K562 (cell line): ENCODE measurements around the gene FMO1. TPM values are rescaled to one million over a fixed set of nuclear protein-coding genes. Genes with fewer than 3 reads are reported as not detected.

Experiments
- CBX3 ChIP-seq, 2 experiments: IDR thresholded peaks; 1 replicate in 1 of 2; 2 replicates in 1 of 2; pipeline ENCODE4 v1.6.1; 2012; ENCODE audit warnings: inconsistent platforms in 2 of 2, low read length in 2 of 2, borderline replicate concordance in 1 of 2, control low read depth in 1 of 2
- CUX1 ChIP-seq: fragments of 200-800 bp; sonication (Bioruptor generic); IDR thresholded peaks from 2 replicates; pipeline ENCODE4 v1.6.1; 2016; ENCODE audit warnings: missing genetic modification characterization, missing compliant biosample characterization
- IFI16 ChIP-seq: fragments of 250-450 bp; sonication (Bioruptor Pico); IDR thresholded peaks from 2 replicates; pipeline ENCODE4 v2.1.2; 2022; ENCODE audit warnings: mild to moderate bottlenecking, inconsistent platforms
- KLF1 ChIP-seq: fragments of 450-650 bp; IDR thresholded peaks from 2 replicates; pipeline ENCODE4 v1.6.1; 2016; ENCODE audit warnings: missing genetic modification characterization, missing compliant biosample characterization
- NFXL1 ChIP-seq: fragments of 450-650 bp; formaldehyde crosslinking; IDR thresholded peaks from 2 replicates; pipeline ENCODE4 v1.4.0; 2021; ENCODE audit warnings: mild to moderate bottlenecking
- SRSF3 ChIP-seq: fragments of 200-400 bp; formaldehyde crosslinking; IDR thresholded peaks from 2 replicates; pipeline ENCODE4 v1.6.1; 2016; ENCODE audit warnings: mild to moderate bottlenecking, low read length, moderate library complexity; ENCODE audit not compliant: insufficient read depth
- SUPT5H ChIP-seq: fragments of 450-650 bp; IDR thresholded peaks from 2 replicates; pipeline ENCODE4 v1.6.1; 2016
- TRIM25 ChIP-seq: fragments of 450-650 bp; IDR thresholded peaks from 2 replicates; pipeline ENCODE4 v1.7.0; 2016; ENCODE audit warnings: borderline replicate concordance
- USF2 ChIP-seq: sonication (generic); formaldehyde crosslinking; IDR thresholded peaks from 2 replicates; pipeline ENCODE4 v1.5.0; 2020; ENCODE audit warnings: missing genetic modification reagents
- ZFP91 ChIP-seq: sonication (generic); formaldehyde crosslinking; IDR thresholded peaks from 2 replicates; pipeline ENCODE4 v1.8.0; 2022; ENCODE audit warnings: mild to moderate bottlenecking, missing genetic modification reagents
- ZNF316 ChIP-seq: fragments of 450-650 bp; IDR thresholded peaks from 2 replicates; pipeline ENCODE4 v1.6.1; 2016
- ZNF324 ChIP-seq: fragments of 250-450 bp; sonication (Bioruptor Pico); IDR thresholded peaks from 2 replicates; pipeline ENCODE4 v1.4.0; 2020; ENCODE audit warnings: mild to moderate bottlenecking
- ZNF354B ChIP-seq: fragments of 250-450 bp; sonication (Bioruptor Pico); IDR thresholded peaks from 2 replicates; pipeline ENCODE4 v1.4.0; 2020
- ZNF644 ChIP-seq: fragments of 200-800 bp; sonication (Bioruptor generic); IDR thresholded peaks from 2 replicates; pipeline ENCODE4 v1.6.1; 2016; ENCODE audit warnings: low read depth, missing genetic modification characterization, missing compliant biosample characterization
- polyA plus RNA-seq, 8 experiments: library from polyadenylated mRNA; depleted of rRNA in 4 of 8; stranded (reverse) in 5 of 8; unstranded in 3 of 8; fragments of >200 nt; fragmentation: Nextera tagmentation in 2 of 8; fragmentation: Illumina TruSeq in 1 of 8; extraction: Ambion mirVana in 2 of 8; extraction: Trizol in 1 of 8; gene quantifications; 2 replicates each; pipeline versions ENCODE4 v1.2.1 to v1.2.3, GENCODE V29; 2011 to 2014; ENCODE audit warnings: inconsistent platforms in 1 of 8, missing spikeins in 1 of 8
- total RNA-seq, 7 experiments: library from RNA; depleted of rRNA in 6 of 7; stranded (reverse); fragments of >200 nt in 6 of 7; fragmentation: Illumina TruSeq in 2 of 7; extraction: Trizol in 2 of 7; gene quantifications; 2 replicates each; pipeline versions ENCODE4 v1.2.1 to v1.2.3, GENCODE V29; 2011 to 2021; ENCODE audit warnings: low replicate concordance in 1 of 7

The FMO1 gene
- total and polyA plus RNA-seq, 9 of the 15 experiments (the other 6 are each of a cell fraction or from before 2014, with no cell fraction given) = not detected

- TF ChIP-seq USF2 (CRISPR knock-in tag) (no peak), NFXL1 (CRISPR knock-in tag) (no peak), ZFP91 (no peak), ZNF644 (no peak), CBX3 (IDR thresholded peaks at IDR 0.05; ENCODE audit: borderline replicate concordance in 1 of 2, low read length in 2 of 2) (peak in 1 of 2 experiments; percentile 61; a peak in 1 of 3 replicates), SUPT5H (no peak), ZNF324 (no peak), IFI16 (CRISPR knock-in tag) (no peak), CUX1 (CRISPR knock-in tag) (no peak), ZNF316 (peak; percentile 32; the same call in 1 of the 2 replicates), TRIM25 (no peak), KLF1 (tag) (no peak), ZNF354B (CRISPR knock-in tag) (no peak), SRSF3 (no peak)
Observed at GRCh38 chr1:171313835-171314320, 65.6 kb downstream of the FMO1 start, which contains the start of gene FMO4 (continued).
